WTC11 (cell line): ENCODE results near the gene KIAA1671. TPM values are rescaled to one million over a fixed set of nuclear protein-coding genes. Genes with fewer than 3 reads are reported as not detected.

Experiments
- ATAC-seq: fragments of 200-7000 bp; cut with Tn5 transposase; 2 replicates; pipeline ENCODE4 v1.10.0; 2021; ENCODE audit warnings: mild to moderate bottlenecking, moderate library complexity
- CTCF ChIA-PET: fragments of 300-600 bp; sonication (Branson Sonifier 250); formaldehyde crosslinking; loops from one replicate; lab custom pipeline; 2021; ENCODE audit warnings: antibody characterized with exemption; lab: Charles Lee
- POLR2A ChIA-PET: fragments of 350-600 bp; sonication (Branson Sonifier 250); formaldehyde crosslinking; loops from one replicate; lab custom pipeline; 2021; ENCODE audit warnings: antibody characterized with exemption; lab: Charles Lee
- DNase-seq: peaks from one replicate; pipeline ENCODE4 v3.0.0; 2021; ENCODE audit warnings: low spot score
- H3K27ac Mint-ChIP-seq: 2 replicates; pipeline ENCODE4 v1.8.0; 2021; ENCODE audit warnings: mixed read lengths
- H3K27me3 Mint-ChIP-seq: 2 replicates; pipeline ENCODE4 v1.8.0; 2021; ENCODE audit warnings: low read depth, mild to moderate bottlenecking, moderate library complexity, mixed read lengths
- H3K36me3 Mint-ChIP-seq: 2 replicates; pipeline ENCODE4 v1.8.0; 2021; ENCODE audit warnings: mixed read lengths
- H3K4me1 Mint-ChIP-seq: 2 replicates; pipeline ENCODE4 v1.8.0; 2022; ENCODE audit warnings: mixed read lengths
- H3K4me3 Mint-ChIP-seq: 2 replicates; pipeline ENCODE4 v1.8.0; 2021; ENCODE audit warnings: mild to moderate bottlenecking, moderate library complexity, mixed read lengths
- H3K9me3 Mint-ChIP-seq: 2 replicates; pipeline ENCODE4 v1.8.0; 2021; ENCODE audit warnings: mixed read lengths
- CTCF ChIP-seq: fragments of 200-600 bp; IDR thresholded peaks from 2 replicates; pipeline ENCODE4 v1.8.0; 2022; ENCODE audit warnings: antibody characterized with exemption
- E2F1 ChIP-seq: sonication (generic); formaldehyde crosslinking; IDR thresholded peaks from 2 replicates; pipeline ENCODE4 v1.8.0; 2022; ENCODE audit warnings: mild to moderate bottlenecking, missing genetic modification reagents
- E2F4 ChIP-seq: sonication (generic); formaldehyde crosslinking; IDR thresholded peaks from 2 replicates; pipeline ENCODE4 v1.8.1; 2022; ENCODE audit warnings: low read depth, mild to moderate bottlenecking, moderate library complexity, missing genetic modification reagents, borderline replicate concordance
- GRHL2 ChIP-seq: fragments of 250-450 bp; sonication (Bioruptor Pico); IDR thresholded peaks from 2 replicates; pipeline ENCODE4 v1.8.0; 2022; ENCODE audit warnings: mild to moderate bottlenecking, moderate library complexity; ENCODE audit not compliant: insufficient replicate concordance, severe bottlenecking
- NFYB ChIP-seq: sonication (generic); formaldehyde crosslinking; conservative IDR thresholded peaks from 2 replicates; pipeline ENCODE4 v1.8.0; 2022; ENCODE audit warnings: low read depth, missing genetic modification reagents
- ZNF423 ChIP-seq: fragments of 250-450 bp; sonication (Bioruptor Pico); IDR thresholded peaks from 2 replicates; pipeline ENCODE4 v2.1.2; 2022; ENCODE audit warnings: mild to moderate bottlenecking, moderate library complexity
- total RNA-seq: library from RNA; stranded (reverse); gene quantifications from 3 replicates; pipeline ENCODE4 v1.2.3, GENCODE V29; 2021
- TF ChIP-seq, protein P1 (sequence below): sonication (generic); formaldehyde crosslinking; IDR thresholded peaks from 2 replicates; pipeline ENCODE4 v1.8.0; 2022; ENCODE audit warnings: missing genetic modification reagents

Gene KIAA1671
- total RNA-seq, 1 experiment from 2014 or later, result 26.0 TPM

GRCh38 chr22:25110846-25111578, 158.5 kb downstream of the KIAA1671 start (continued):
- 0 out of 2 replicates have a peak, but pooled peaks have one; percentile 3 for TF ChIP-seq CTCF

- CTCF ChIA-PET, result interaction anchor here (0.6 to 4.3 kb wide), 34 partner anchors 9 to 661 kb away, joined by 3 to 81 read pairs (median 5); no protein-coding TSS in a partner anchor
- peak overlapping the region; percentile 97 for H3K27ac Mint-ChIP-seq
Observed at GRCh38 chr22:25111579-25112517, 159.3 kb downstream of the KIAA1671 start.

GRCh38 chr22:25112538-25113253, 160.2 kb downstream of the KIAA1671 start:
- TF ChIP-seq E2F4 (no peak), GRHL2 (CRISPR knock-in tag) (no peak), E2F1 (CRISPR knock-in tag) (no peak)
- TF ChIP-seq, protein P1, sequence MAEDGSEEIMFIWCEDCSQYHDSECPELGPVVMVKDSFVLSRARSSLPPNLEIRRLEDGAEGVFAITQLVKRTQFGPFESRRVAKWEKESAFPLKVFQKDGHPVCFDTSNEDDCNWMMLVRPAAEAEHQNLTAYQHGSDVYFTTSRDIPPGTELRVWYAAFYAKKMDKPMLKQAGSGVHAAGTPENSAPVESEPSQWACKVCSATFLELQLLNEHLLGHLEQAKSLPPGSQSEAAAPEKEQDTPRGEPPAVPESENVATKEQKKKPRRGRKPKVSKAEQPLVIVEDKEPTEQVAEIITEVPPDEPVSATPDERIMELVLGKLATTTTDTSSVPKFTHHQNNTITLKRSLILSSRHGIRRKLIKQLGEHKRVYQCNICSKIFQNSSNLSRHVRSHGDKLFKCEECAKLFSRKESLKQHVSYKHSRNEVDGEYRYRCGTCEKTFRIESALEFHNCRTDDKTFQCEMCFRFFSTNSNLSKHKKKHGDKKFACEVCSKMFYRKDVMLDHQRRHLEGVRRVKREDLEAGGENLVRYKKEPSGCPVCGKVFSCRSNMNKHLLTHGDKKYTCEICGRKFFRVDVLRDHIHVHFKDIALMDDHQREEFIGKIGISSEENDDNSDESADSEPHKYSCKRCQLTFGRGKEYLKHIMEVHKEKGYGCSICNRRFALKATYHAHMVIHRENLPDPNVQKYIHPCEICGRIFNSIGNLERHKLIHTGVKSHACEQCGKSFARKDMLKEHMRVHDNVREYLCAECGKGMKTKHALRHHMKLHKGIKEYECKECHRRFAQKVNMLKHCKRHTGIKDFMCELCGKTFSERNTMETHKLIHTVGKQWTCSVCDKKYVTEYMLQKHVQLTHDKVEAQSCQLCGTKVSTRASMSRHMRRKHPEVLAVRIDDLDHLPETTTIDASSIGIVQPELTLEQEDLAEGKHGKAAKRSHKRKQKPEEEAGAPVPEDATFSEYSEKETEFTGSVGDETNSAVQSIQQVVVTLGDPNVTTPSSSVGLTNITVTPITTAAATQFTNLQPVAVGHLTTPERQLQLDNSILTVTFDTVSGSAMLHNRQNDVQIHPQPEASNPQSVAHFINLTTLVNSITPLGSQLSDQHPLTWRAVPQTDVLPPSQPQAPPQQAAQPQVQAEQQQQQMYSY (CRISPR knock-in tag), result no peak
- Mint-ChIP-seq H3K27me3 (no peaks in the 10 kb centered on the region), H3K4me3 (peak overlapping the region; percentile 73), H3K27ac (peak overlapping the region; percentile 5; the same call in 1 of the 2 replicates), H3K36me3 (no peaks in the 10 kb centered on the region), H3K4me1 (peaks cover 33% of the 10 kb centered on the region), H3K9me3 (no peaks in the 10 kb centered on the region)
- CTCF ChIA-PET, result interaction anchor here (1.5 to 4.3 kb wide), 6 partner anchors 12 to 340 kb away, joined by 3 to 81 read pairs (median 13); no protein-coding TSS in a partner anchor
- POLR2A ChIA-PET, result interaction anchor here (0.6 kb wide), 1 partner anchor 1166 kb away, joined by 3 read pairs; no protein-coding TSS in a partner anchor
- DNase-seq, result no peak
- ATAC-seq, result no peak

More at GRCh38 chr22:25111579-25112517, 159.3 kb downstream of the KIAA1671 start:
- Mint-ChIP-seq H3K27me3 (no peaks in the 10 kb centered on the region), H3K4me1 (peaks cover 33% of the 10 kb centered on the region), H3K9me3 (no peaks in the 10 kb centered on the region), H3K36me3 (no peaks in the 10 kb centered on the region), H3K4me3 (peak overlapping the region; percentile 73)
- POLR2A ChIA-PET, result interaction anchor here (0.6 to 1.5 kb wide), 3 partner anchors 12 to 1166 kb away, joined by 3 to 5 read pairs (median 5); no protein-coding TSS in a partner anchor
- TF ChIP-seq NFYB, result no peak
- TF ChIP-seq ZNF423 (CRISPR knock-in tag), result peak; percentile 53; the same call in 1 of the 2 replicates
- peak; percentile 23 for DNase-seq
- peak; percentile 6; the same call in 1 of the 2 replicates for ATAC-seq
